ENCODE data around the gene HSPG2.

Gene HSPG2

DNA sequence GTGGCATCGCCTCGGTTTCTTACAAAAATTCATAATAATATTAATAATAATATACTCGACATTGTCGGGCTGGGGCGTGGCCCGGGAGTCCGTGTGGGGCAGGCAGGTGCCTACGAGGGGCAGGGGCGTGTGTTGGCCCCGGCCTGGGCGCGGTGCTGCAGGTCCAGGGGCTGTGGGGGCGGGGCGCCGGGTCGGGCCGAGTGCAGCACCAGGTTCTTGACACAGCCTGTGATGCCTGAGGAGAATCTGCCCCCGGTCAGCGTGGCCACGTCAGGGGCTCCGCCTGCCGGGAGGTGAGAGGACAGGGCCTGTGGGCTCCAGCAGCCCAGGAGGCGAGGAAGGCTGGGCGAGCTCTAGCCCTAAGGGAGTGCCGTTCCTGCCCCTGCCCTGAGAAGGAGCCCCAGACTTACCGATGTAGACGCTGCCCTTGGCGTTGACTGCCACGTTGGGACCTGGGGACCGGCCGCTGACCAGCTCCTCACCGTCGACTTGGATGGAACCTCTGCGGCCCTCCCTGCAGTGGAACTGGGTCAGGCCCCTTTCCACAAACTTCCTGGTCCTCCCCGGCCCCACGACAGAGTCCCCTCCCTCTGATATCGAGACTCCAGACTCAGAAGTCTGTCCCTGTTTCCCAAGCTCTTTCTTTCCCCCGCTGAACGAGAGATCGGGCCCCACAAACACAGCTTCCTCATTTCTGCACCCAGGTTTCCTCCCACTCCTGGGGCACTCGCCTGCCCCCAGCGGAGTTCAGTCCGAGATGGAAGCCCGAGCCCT, 113.7 kb downstream of the HSPG2 start:
- H3K4me1 ChIP-seq (ENCODE audit: control insufficient read depth in 1 of 2, insufficient read depth in 2 of 2, low read length in 2 of 2), result no peaks in the 10 kb centered on the region
- H2BK120ac ChIP-seq (ENCODE audit: insufficient read depth, low read length, poor library complexity), result no peak overlapping the region
- H4K91ac ChIP-seq (ENCODE audit: low read depth, low read length), result no peak overlapping the region
- no CpG with 5 or more reads among the region's 44 CpGs for WGBS (ENCODE audit: extremely low coverage, insufficient coverage, insufficient read length)
- H3K79me1 ChIP-seq (ENCODE audit: low read length), result no peaks in the 10 kb centered on the region
- no peak overlapping the region for H3K18ac ChIP-seq (ENCODE audit: low read length)
- H3K23ac ChIP-seq (ENCODE audit: low read length), result no peak overlapping the region
- no peak overlapping the region for H3K14ac ChIP-seq (ENCODE audit: low read length)
- H2BK5ac ChIP-seq (ENCODE audit: low read depth, low read length, poor library complexity), result no peak overlapping the region
- H3K4me3 ChIP-seq (ENCODE audit: low read depth, low read length), result no peak overlapping the region
- peak; percentile 33 to 34 for DNase-seq
- no peak overlapping the region for H2AFZ ChIP-seq (ENCODE audit: insufficient read depth, low read length, poor library complexity)
- no peaks in the 10 kb centered on the region for H3K9me3 ChIP-seq (ENCODE audit: insufficient read depth, low read depth, low read length)
- H3K27me3 ChIP-seq (ENCODE audit: insufficient read depth, low read length), result no peaks in the 10 kb centered on the region
- H3K79me2 ChIP-seq (ENCODE audit: control insufficient read depth, insufficient read depth, low read length, poor library complexity), result no peaks in the 10 kb centered on the region
- no peak overlapping the region for H3K4me2 ChIP-seq (ENCODE audit: low read length)
- H4K8ac ChIP-seq (ENCODE audit: low read depth, low read length), result no peak overlapping the region
- no peak overlapping the region for H2BK12ac ChIP-seq (ENCODE audit: low read length)
- H3K27ac ChIP-seq (ENCODE audit: low read depth, low read length), result no peak overlapping the region
- H3K4ac ChIP-seq (ENCODE audit: low read depth, low read length), result no peak overlapping the region
- H3K36me3 ChIP-seq (ENCODE audit: control insufficient read depth in 1 of 2, insufficient read depth in 2 of 2, low read length in 2 of 2), result peaks cover 65 to 73% of the 10 kb centered on the region in 2 experiments
- no peak overlapping the region for H2AK5ac ChIP-seq (ENCODE audit: low read length)
- H4K12ac ChIP-seq (ENCODE audit: low read depth, low read length), result no peak overlapping the region
- no peak overlapping the region for H3K9ac ChIP-seq (ENCODE audit: low read length)

DNA sequence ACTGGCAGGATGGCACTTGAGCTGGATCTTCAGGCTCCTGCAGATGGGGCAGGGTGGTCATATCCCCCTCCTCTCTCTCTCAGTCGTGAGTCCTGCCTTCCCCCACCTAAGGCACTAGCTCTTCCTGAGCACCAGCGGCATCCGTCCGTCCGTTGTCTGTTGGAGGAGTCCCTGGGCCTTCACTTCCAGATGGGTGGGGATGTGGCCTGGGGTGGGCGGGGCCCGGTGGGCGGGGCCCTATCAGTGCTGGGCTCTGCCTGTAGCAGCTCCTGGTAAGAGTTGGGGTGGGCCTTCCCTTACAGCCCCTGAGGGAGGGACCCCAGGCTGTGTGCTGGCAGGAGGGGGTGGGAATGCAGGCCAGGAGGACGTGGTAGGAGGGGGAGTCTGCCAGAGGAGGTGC, 114.8 kb downstream of the HSPG2 start:
- Histone ChIP-seq H2BK12ac (ENCODE audit: low read length) (no peak overlapping the region), H3K36me3 (ENCODE audit: control insufficient read depth in 1 of 2, insufficient read depth in 2 of 2, low read length in 2 of 2) (peaks cover 54 to 62% of the 10 kb centered on the region in 2 experiments), H3K23ac (ENCODE audit: low read length) (no peak overlapping the region), H3K4me2 (ENCODE audit: low read length) (no peak overlapping the region), H3K4ac (ENCODE audit: low read depth, low read length) (no peak overlapping the region), H2AFZ (ENCODE audit: insufficient read depth, low read length, poor library complexity) (no peak overlapping the region), H4K91ac (ENCODE audit: low read depth, low read length) (no peak overlapping the region), H3K14ac (ENCODE audit: low read length) (no peak overlapping the region), H3K18ac (ENCODE audit: low read length) (no peak overlapping the region), H3K79me1 (ENCODE audit: low read length) (no peaks in the 10 kb centered on the region), H3K9me3 (ENCODE audit: insufficient read depth, low read depth, low read length) (no peaks in the 10 kb centered on the region), H2BK120ac (ENCODE audit: insufficient read depth, low read length, poor library complexity) (no peak overlapping the region), H3K79me2 (ENCODE audit: control insufficient read depth, insufficient read depth, low read length, poor library complexity) (no peaks in the 10 kb centered on the region), H3K4me3 (ENCODE audit: low read depth, low read length) (no peak overlapping the region), H3K9ac (ENCODE audit: low read length) (no peak overlapping the region), H2AK5ac (ENCODE audit: low read length) (no peak overlapping the region), H3K27me3 (ENCODE audit: insufficient read depth, low read length) (no peaks in the 10 kb centered on the region), H3K27ac (ENCODE audit: low read depth, low read length) (no peak overlapping the region), H3K4me1 (ENCODE audit: control insufficient read depth in 1 of 2, insufficient read depth in 2 of 2, low read length in 2 of 2) (no peaks in the 10 kb centered on the region), H4K12ac (ENCODE audit: low read depth, low read length) (no peak overlapping the region), H4K8ac (ENCODE audit: low read depth, low read length) (no peak overlapping the region), H2BK5ac (ENCODE audit: low read depth, low read length, poor library complexity) (no peak overlapping the region)
- WGBS (ENCODE audit: extremely low coverage, insufficient coverage, insufficient read length), result no CpG with 5 or more reads among the region's 9 CpGs
- DNase-seq, result no peak

DNA sequence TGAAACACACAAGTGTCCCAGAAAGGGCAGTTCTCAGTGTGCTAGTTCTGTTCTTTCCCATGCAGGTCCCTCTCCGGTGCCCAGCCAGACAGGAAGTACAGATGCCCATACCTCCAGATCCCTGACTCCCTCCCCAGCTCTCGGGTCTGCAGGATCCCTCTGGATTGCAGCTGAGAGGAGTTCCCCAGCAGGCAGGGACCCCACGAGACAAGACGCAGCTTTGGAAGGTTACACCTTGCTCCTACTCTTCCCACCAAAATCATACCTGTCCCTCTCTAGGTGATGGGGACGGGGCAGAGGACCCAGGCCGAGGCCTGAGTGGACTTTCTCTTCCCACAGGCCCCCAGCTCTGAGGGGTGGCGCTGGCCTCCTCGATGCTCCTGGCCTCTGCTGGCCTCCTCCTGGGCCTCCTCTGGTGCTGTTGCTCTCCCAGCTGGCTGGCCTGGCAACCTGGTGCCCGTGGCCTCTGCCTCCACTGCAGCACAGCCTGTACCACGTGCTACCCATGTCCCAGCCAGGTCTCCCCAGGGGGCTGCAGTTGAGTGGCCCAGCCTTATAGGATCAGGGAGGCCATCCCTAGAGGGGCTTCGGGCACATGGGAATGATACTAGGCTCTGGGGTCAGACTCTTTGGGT, 115.6 kb downstream of the HSPG2 start:
- H2AFZ ChIP-seq (ENCODE audit: insufficient read depth, low read length, poor library complexity), result no peak overlapping the region
- no peaks in the 10 kb centered on the region for H3K4me1 ChIP-seq (ENCODE audit: control insufficient read depth in 1 of 2, insufficient read depth in 2 of 2, low read length in 2 of 2)
- no peaks in the 10 kb centered on the region for H3K9me3 ChIP-seq (ENCODE audit: insufficient read depth, low read depth, low read length)
- H3K36me3 ChIP-seq (ENCODE audit: control insufficient read depth in 1 of 2, insufficient read depth in 2 of 2, low read length in 2 of 2), result peaks cover 50 to 54% of the 10 kb centered on the region in 2 experiments
- no peak overlapping the region for H2BK120ac ChIP-seq (ENCODE audit: insufficient read depth, low read length, poor library complexity)
- DNase-seq, result no peak
- H4K91ac ChIP-seq (ENCODE audit: low read depth, low read length), result no peak overlapping the region
- WGBS (ENCODE audit: extremely low coverage, insufficient coverage, insufficient read length), result no CpG with 5 or more reads among the region's 11 CpGs
- no peak overlapping the region for H3K4me2 ChIP-seq (ENCODE audit: low read length)
- no peak overlapping the region for H3K18ac ChIP-seq (ENCODE audit: low read length)
- H2AK5ac ChIP-seq (ENCODE audit: low read length), result no peak overlapping the region
- H3K4me3 ChIP-seq (ENCODE audit: low read depth, low read length), result no peak overlapping the region
- H3K79me1 ChIP-seq (ENCODE audit: low read length), result no peaks in the 10 kb centered on the region
- H3K23ac ChIP-seq (ENCODE audit: low read length), result no peak overlapping the region
- H4K8ac ChIP-seq (ENCODE audit: low read depth, low read length), result no peak overlapping the region
- H3K9ac ChIP-seq (ENCODE audit: low read length), result no peak overlapping the region
- no peak overlapping the region for H3K27ac ChIP-seq (ENCODE audit: low read depth, low read length)
- H4K12ac ChIP-seq (ENCODE audit: low read depth, low read length), result no peak overlapping the region
- H3K4ac ChIP-seq (ENCODE audit: low read depth, low read length), result no peak overlapping the region
- H3K27me3 ChIP-seq (ENCODE audit: insufficient read depth, low read length), result no peaks in the 10 kb centered on the region
- no peak overlapping the region for H3K14ac ChIP-seq (ENCODE audit: low read length)
- H2BK12ac ChIP-seq (ENCODE audit: low read length), result no peak overlapping the region
- no peaks in the 10 kb centered on the region for H3K79me2 ChIP-seq (ENCODE audit: control insufficient read depth, insufficient read depth, low read length, poor library complexity)
- no peak overlapping the region for H2BK5ac ChIP-seq (ENCODE audit: low read depth, low read length, poor library complexity)

DNA sequence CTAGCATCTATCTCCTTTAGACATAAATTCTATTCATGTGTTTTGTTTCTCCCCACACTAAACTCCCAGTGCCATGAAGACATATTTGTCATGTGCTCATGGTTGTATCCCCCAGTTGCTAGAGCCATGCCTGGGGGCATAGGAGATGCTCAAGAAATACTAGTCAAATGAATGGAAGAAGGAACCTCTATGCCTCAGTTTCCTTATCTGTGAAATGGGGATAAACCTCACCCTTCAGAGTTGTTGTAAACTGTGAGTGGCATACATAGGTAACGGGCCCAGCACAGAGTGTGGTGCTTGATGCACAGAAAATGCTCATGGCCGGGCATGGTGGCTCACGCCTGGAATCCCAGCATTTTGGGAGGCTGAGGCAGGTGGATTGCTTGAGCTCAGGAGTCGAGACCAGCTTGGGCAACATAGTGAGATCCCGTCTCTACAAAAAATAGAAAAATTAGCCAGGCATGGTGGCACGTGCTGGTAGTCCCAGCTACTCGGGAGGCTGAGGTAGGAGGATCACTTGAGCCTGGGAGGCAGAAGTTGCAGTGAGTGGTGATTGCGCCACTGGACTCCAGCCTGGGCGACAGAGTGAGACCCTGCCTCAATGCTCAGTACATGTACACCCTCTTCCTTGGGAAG, 116.4 kb downstream of the HSPG2 start:
- H3K79me2 ChIP-seq (ENCODE audit: control insufficient read depth, insufficient read depth, low read length, poor library complexity), result no peaks in the 10 kb centered on the region
- no peaks in the 10 kb centered on the region for H3K4me1 ChIP-seq (ENCODE audit: control insufficient read depth in 1 of 2, insufficient read depth in 2 of 2, low read length in 2 of 2)
- H2BK12ac ChIP-seq (ENCODE audit: low read length), result no peak overlapping the region
- peak in 1 of 2 donors; percentile 50 for DNase-seq
- H4K91ac ChIP-seq (ENCODE audit: low read depth, low read length), result no peak overlapping the region
- no peaks in the 10 kb centered on the region for H3K27me3 ChIP-seq (ENCODE audit: insufficient read depth, low read length)
- no peak overlapping the region for H3K27ac ChIP-seq (ENCODE audit: low read depth, low read length)
- no peak overlapping the region for H3K18ac ChIP-seq (ENCODE audit: low read length)
- no peaks in the 10 kb centered on the region for H3K9me3 ChIP-seq (ENCODE audit: insufficient read depth, low read depth, low read length)
- no peak overlapping the region for H3K9ac ChIP-seq (ENCODE audit: low read length)
- H3K14ac ChIP-seq (ENCODE audit: low read length), result no peak overlapping the region
- H2AK5ac ChIP-seq (ENCODE audit: low read length), result no peak overlapping the region
- H3K36me3 ChIP-seq (ENCODE audit: control insufficient read depth in 1 of 2, insufficient read depth in 2 of 2, low read length in 2 of 2), result peaks cover 44 to 48% of the 10 kb centered on the region in 2 experiments
- H2BK5ac ChIP-seq (ENCODE audit: low read depth, low read length, poor library complexity), result no peak overlapping the region
- no peaks in the 10 kb centered on the region for H3K79me1 ChIP-seq (ENCODE audit: low read length)
- no peak overlapping the region for H3K23ac ChIP-seq (ENCODE audit: low read length)
- no CpG with 5 or more reads among the region's 9 CpGs for WGBS (ENCODE audit: extremely low coverage, insufficient coverage, insufficient read length)
- H3K4ac ChIP-seq (ENCODE audit: low read depth, low read length), result no peak overlapping the region
- no peak overlapping the region for H2AFZ ChIP-seq (ENCODE audit: insufficient read depth, low read length, poor library complexity)
- H2BK120ac ChIP-seq (ENCODE audit: insufficient read depth, low read length, poor library complexity), result no peak overlapping the region
- no peak overlapping the region for H3K4me3 ChIP-seq (ENCODE audit: low read depth, low read length)
- H4K8ac ChIP-seq (ENCODE audit: low read depth, low read length), result no peak overlapping the region
- H3K4me2 ChIP-seq (ENCODE audit: low read length), result no peak overlapping the region
- H4K12ac ChIP-seq (ENCODE audit: low read depth, low read length), result no peak overlapping the region

Measured in trophoblast cell (in vitro differentiated cells and primary cell).